Activated T-cell treated with anti-CD3 and anti-CD28 coated beads, Interleukin-2, amount 50 U/mL, for 4 hours (primary cell): ENCODE results near the gene CRX. TPM values are rescaled to one million over a fixed set of nuclear protein-coding genes. Genes with fewer than 3 reads are reported as not detected.
"Not testable (repeated sequence)": the region's sequence is repeated elsewhere in the genome, so short reads cannot be mapped to it uniquely, and the experiment has no call there.

Source experiments
- ATAC-seq, 2 donors: fragments of 200-7000 bp; cut with Tn5 transposase; one replicate each; pipeline ENCODE4 v1.10.0; 2021
- DNase-seq: peaks from one replicate; pipeline ENCODE4 v3.0.0-alpha.2; 2020
- H3K27me3 Mint-ChIP-seq: one replicate; pipeline ENCODE4 v1.8.0; 2021; ENCODE audit warnings: low read depth, mixed read lengths
- H3K36me3 Mint-ChIP-seq: one replicate; pipeline ENCODE4 v1.8.0; 2022; ENCODE audit warnings: mixed read lengths; ENCODE audit not compliant: insufficient read depth
- H3K4me1 Mint-ChIP-seq: one replicate; pipeline ENCODE4 v1.8.0; 2021; ENCODE audit warnings: low read depth, mixed read lengths
- H3K4me3 Mint-ChIP-seq: one replicate; pipeline ENCODE4 v1.8.0; 2021; ENCODE audit warnings: mild to moderate bottlenecking, moderate library complexity, mixed read lengths
- H3K9me3 Mint-ChIP-seq: one replicate; pipeline ENCODE4 v1.8.0; 2021; ENCODE audit warnings: mixed read lengths
- total RNA-seq, 3 donors: library from RNA; stranded (reverse); gene quantifications; one replicate each; pipeline ENCODE4 v1.2.1, GENCODE V29; 2021

CRX gene
- total RNA-seq, result not detected

DNA sequence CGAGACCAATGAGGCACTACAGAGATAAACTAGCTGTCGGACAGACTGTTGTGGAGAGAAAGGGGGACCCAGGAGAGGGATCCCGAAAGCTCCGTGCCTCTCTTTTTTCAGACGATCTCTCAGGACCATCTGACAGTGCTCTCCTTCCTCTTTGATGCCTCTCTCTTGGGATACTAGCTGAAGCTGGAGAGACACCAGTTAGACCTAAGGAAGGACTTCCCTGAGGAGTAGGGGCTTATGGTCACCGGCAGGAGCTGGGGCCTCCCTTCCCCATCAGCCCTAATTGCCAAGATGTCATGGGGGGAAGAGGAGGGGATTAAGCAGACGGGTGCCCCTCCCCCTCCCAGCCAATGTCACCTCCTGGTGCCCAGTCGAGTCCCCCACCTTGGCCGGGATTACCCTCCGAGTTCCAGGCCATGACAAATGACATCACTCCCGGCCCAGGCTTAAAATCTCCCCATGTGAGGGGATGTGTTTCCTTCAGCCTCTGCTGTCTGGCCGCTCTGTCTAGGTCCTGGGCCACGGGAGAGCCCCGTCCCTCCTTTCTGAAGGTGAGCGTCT, at the start of gene CRX:
TSS of gene CRX (plus strand) at position 478 of the 561 bp plus-strand sequence. CDS start 12,507 bp downstream, outside the sequence.
- Mint-ChIP-seq H3K4me1 (peaks cover 4% of the 10 kb centered on the region), H3K4me3 (no peak within 1 kb of the TSS), H3K27me3 (peaks cover 41% of the 10 kb centered on the region), H3K36me3 (no peaks in the 10 kb centered on the region), H3K9me3 (no peaks in the 10 kb centered on the region)
- ATAC-seq (no peak), DNase-seq (no peak)

DNA sequence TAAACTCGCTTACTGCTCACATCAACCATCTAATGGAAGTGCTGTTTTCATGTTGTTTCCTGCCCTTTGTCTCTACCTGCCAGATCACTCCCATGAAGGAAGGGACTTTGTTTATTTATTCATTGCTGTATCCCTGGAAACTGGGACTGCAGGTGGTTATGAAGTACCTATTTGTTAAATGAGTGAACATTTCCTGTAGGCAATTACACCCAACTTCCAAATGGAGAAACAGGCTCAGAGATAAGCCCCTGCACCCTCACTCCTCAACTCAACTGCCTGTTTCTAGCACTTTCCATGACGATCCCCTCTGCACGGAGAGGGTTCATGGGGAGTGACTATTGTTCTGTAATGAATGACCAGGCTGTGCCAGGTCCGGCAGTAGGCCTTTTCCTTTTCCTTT, 45.2 kb upstream of the CRX start:
- peak overlapping the region; percentile 32 for H3K4me3 Mint-ChIP-seq
- no peaks in the 10 kb centered on the region for H3K9me3 Mint-ChIP-seq
- H3K4me1 Mint-ChIP-seq, result peaks cover 28% of the 10 kb centered on the region
- DNase-seq, result no peak
- peaks cover 5% of the 10 kb centered on the region for H3K36me3 Mint-ChIP-seq
- ATAC-seq, result no peak
- no peaks in the 10 kb centered on the region for H3K27me3 Mint-ChIP-seq

GRCh38 chr19:47777245-47778048, 44.3 kb upstream of the CRX start:
- H3K9me3 Mint-ChIP-seq, ATAC-seq, H3K27me3 Mint-ChIP-seq, H3K36me3 Mint-ChIP-seq, DNase-seq: not testable (repeated sequence)
- Mint-ChIP-seq H3K4me1 (peaks cover 32% of the 10 kb centered on the region), H3K4me3 (peak overlapping the region; percentile 95)

DNA sequence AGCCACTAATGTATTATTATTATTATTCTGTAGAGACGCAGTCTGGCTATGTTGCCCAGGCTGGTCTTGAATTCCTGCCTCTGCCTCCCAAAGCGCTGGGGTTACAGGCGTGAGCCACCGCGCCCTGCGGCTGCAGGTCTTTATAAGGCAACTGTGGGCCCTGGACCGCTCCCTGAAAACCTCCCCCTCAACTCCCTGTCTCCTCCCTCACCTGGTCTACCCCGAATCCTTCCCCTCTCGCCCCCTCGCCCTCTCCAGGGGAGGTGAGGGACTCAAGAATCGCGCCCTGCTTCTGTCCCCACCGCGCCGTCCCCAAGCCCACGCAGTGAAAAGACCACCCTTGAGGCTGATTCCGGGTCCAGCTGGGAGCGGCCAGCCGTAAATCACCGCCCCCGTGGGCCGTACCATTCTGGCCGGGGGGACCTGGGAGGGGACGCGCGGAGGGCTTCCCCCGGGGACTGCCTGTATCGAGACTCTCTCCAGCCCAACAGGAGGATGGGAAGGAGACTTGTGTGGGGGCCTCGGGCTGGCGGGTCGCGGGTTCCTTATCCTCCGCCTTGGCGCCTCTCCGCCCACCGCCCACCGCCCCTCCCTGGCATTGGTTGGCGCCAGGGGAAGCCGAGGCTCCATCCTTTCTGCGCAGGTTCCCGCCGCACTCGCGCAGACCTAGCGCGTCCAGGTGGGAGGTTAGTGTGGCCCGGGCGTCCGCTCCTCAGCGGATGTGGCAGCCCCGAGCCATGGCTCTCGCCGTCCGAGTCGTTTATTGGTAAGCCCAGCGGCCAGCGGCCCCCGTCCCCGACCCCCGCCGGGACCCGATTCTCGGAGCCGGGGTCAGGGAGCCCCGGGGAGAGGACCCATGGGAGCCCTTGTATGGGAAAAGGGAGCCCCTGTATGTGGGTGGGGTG, 43.4 kb upstream of the CRX start, which contains the start of gene SELENOW:
TSS of gene SELENOW (plus strand) at position 655 of the 905 bp plus-strand sequence. CDS start at position 738, 83 bp downstream.
- Mint-ChIP-seq H3K36me3 (peaks cover 8% of the 10 kb centered on the region), H3K4me1 (peaks cover 32% of the 10 kb centered on the region), H3K9me3 (no peaks in the 10 kb centered on the region), H3K4me3 (peak within 1 kb of the TSS; percentile 95), H3K27me3 (no peaks in the 10 kb centered on the region)
- ATAC-seq (peak; percentile 96 to 97), DNase-seq (peak; percentile 65)

- DNase-seq, result no peak
- Mint-ChIP-seq H3K4me3 (peak overlapping the region; percentile 95), H3K27me3 (no peaks in the 10 kb centered on the region), H3K4me1 (peaks cover 32% of the 10 kb centered on the region), H3K9me3 (no peaks in the 10 kb centered on the region), H3K36me3 (peaks cover 11% of the 10 kb centered on the region)
- peak; percentile 6 to 15 for ATAC-seq
Measured at GRCh38 chr19:47778954-47779351, 42.8 kb upstream of the CRX start.

DNA sequence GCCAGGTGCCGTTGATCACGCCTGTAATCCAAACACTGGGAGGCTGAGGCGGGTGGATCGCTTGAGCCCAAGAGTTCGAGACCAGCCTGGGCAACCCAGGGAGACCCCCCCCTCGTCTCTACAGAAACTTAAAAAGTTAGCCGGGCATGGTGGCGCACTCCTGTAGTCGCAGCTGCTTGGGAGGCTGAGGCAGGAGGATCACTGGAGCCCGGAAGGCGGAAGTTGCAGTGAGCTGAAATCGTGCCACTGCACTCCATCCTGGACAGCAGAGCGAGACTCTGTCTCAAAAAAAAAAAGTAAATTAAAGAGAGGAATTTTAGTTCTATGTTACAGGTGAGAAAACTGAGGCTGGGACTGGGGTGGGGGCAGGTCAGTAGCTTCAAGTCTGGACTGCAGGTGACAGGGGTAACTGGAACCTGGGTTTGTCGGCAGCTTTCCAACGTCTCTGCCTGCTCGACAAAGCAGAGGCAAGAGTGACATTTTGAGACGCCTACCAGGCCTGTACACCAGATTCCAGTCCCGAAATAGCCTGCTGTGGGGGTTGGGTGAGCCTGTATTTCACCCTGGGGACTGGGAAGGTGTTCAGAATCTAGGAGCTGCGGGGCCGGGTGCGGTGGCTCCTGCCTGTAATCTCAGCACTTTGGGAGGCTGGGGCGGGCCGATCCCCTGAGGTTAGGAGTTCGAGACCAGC, 42.1 kb upstream of the CRX start:
- peaks cover 16% of the 10 kb centered on the region for H3K36me3 Mint-ChIP-seq
- H3K9me3 Mint-ChIP-seq, result no peaks in the 10 kb centered on the region
- no peaks in the 10 kb centered on the region for H3K27me3 Mint-ChIP-seq
- ATAC-seq (no peak), DNase-seq (no peak)
- peaks cover 32% of the 10 kb centered on the region for H3K4me1 Mint-ChIP-seq
- peak overlapping the region; percentile 95 for H3K4me3 Mint-ChIP-seq

- ATAC-seq (no peak), DNase-seq (no peak)
- Mint-ChIP-seq H3K4me3 (peak overlapping the region; percentile 95), H3K27me3 (no peaks in the 10 kb centered on the region), H3K4me1 (peaks cover 32% of the 10 kb centered on the region), H3K36me3 (peaks cover 16% of the 10 kb centered on the region), H3K9me3 (no peaks in the 10 kb centered on the region)
Measured at GRCh38 chr19:47780215-47780551, 41.6 kb upstream of the CRX start.

DNA sequence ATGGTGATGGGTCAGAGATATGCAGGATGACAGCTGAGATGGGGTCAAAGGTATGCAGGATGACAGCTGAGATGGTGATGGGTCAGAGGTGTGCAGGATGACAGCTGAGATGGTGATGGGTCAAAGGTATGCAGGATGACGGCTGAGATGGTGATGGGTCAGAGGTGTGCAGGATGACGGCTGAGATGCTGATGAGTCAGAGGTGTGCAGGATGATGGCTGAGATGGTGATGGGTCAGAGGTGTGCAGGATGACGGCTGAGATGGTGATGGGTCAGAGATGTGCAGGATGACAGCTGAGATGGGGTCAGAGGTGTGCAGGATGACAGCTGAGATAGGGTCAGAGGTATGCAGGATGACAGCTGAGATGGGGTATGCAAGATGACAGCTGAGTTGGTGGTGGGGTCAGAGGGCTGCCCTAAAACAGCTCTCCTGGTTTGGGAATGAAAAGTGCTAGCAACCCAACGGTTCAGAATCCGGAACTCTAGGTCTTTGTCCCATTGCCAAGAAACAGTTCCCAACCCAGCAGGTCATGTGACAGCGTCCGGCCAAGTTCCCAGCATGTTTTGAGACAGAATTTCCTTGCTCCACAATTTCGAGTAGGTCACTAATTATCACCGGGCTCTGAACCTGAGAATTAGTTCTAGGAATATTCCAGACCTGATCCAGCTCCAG, 40.0 kb upstream of the CRX start:
- H3K4me3 Mint-ChIP-seq, result peak overlapping the region; percentile 35
- ATAC-seq, result no peak
- no peaks in the 10 kb centered on the region for H3K9me3 Mint-ChIP-seq
- no peaks in the 10 kb centered on the region for H3K27me3 Mint-ChIP-seq
- peaks cover 32% of the 10 kb centered on the region for H3K4me1 Mint-ChIP-seq
- peaks cover 16% of the 10 kb centered on the region for H3K36me3 Mint-ChIP-seq
- no peak for DNase-seq

GRCh38 chr19:47786566-47786965, 35.2 kb upstream of the CRX start:
- ATAC-seq (no peak), DNase-seq (no peak)
- no peaks in the 10 kb centered on the region for H3K9me3 Mint-ChIP-seq
- no peak overlapping the region for H3K4me3 Mint-ChIP-seq
- no peaks in the 10 kb centered on the region for H3K27me3 Mint-ChIP-seq
- peaks cover 11% of the 10 kb centered on the region for H3K36me3 Mint-ChIP-seq
- peaks cover 4% of the 10 kb centered on the region for H3K4me1 Mint-ChIP-seq

GRCh38 chr19:47787307-47787706, 34.4 kb upstream of the CRX start:
- not testable (repeated sequence) for ATAC-seq, H3K9me3 Mint-ChIP-seq, H3K4me1 Mint-ChIP-seq, DNase-seq, H3K27me3 Mint-ChIP-seq, H3K4me3 Mint-ChIP-seq, H3K36me3 Mint-ChIP-seq

- ATAC-seq, H3K27me3 Mint-ChIP-seq, DNase-seq, H3K4me3 Mint-ChIP-seq, H3K36me3 Mint-ChIP-seq, H3K4me1 Mint-ChIP-seq, H3K9me3 Mint-ChIP-seq: not testable (repeated sequence)
Measured at GRCh38 chr19:47789811-47790210, 31.9 kb upstream of the CRX start.

DNA sequence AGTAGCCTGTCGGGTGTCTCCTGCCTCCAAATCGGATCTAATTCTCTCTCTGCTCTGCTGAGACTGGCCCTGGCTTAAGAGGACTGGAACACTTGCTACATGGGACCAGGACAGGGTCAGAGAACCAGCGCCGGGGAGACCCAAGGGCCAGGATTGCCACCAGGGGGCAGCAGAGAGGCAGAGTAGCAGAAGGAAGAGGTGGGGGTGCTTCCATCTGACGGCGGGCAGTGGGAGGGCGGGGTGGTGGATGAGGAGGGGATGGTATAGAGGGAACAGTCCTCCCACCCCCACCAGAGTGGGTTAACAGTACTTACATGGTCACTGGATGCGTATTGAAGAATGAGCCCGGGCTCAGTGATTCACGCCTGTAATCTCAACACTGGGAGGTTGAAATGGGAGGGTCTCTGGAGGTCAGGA, 31.3 kb upstream of the CRX start:
- no peaks in the 10 kb centered on the region for H3K4me1 Mint-ChIP-seq
- H3K4me3 Mint-ChIP-seq, result no peak overlapping the region
- H3K9me3 Mint-ChIP-seq, result peaks cover 3% of the 10 kb centered on the region
- DNase-seq (peak; percentile 87), ATAC-seq (peak; percentile 90 to 91)
- H3K36me3 Mint-ChIP-seq, result no peaks in the 10 kb centered on the region
- H3K27me3 Mint-ChIP-seq, result no peaks in the 10 kb centered on the region

DNA sequence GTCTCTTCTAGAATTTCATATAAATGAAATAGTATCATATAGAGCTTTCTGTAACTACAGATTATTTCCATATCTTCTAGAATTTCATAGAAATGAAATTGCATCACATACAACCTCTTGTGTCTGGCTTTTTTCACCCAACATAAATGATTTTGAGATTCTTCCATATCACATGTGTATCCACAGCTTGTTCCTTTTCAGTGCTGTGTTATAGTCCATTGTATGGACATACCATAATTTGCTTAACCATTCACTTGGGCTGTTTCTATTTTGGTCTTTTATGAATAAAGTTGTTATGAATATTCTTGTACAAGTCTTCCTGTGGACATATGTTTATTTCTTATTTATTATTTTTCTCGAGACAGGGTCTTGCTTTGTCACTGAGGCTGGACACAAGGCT, 29.1 kb upstream of the CRX start:
- Mint-ChIP-seq H3K36me3 (no peaks in the 10 kb centered on the region), H3K27me3 (peaks cover 5% of the 10 kb centered on the region), H3K4me1 (no peaks in the 10 kb centered on the region), H3K4me3 (no peak overlapping the region), H3K9me3 (peaks cover 3% of the 10 kb centered on the region)
- DNase-seq (no peak), ATAC-seq (no peak)
